K562 (cell line): ENCODE measurements around the gene SNX12. TPM values are rescaled to one million over a fixed set of nuclear protein-coding genes. Genes with fewer than 3 reads are reported as not detected.

Experiments used
- CBFB ChIP-seq: sonication (generic); formaldehyde crosslinking; IDR thresholded peaks from 2 replicates; pipeline ENCODE4 v1.4.0; 2020; ENCODE audit warnings: mild to moderate bottlenecking, missing genetic modification reagents
- CREM ChIP-seq: IDR thresholded peaks from 2 replicates; pipeline ENCODE4 v1.6.1; 2014; ENCODE audit warnings: antibody characterized with exemption, low read depth
- DIDO1 ChIP-seq: fragments of 450-650 bp; IDR thresholded peaks from 2 replicates; pipeline ENCODE4 v1.6.1; 2016; ENCODE audit warnings: low read depth, missing biosample characterization, missing genetic modification characterization
- ETS1 ChIP-seq: conservative IDR thresholded peaks from 2 replicates; pipeline ENCODE4 v1.6.1; 2011; ENCODE audit warnings: low read depth, mild to moderate bottlenecking, low read length; ENCODE audit not compliant: control insufficient read depth
- ETV5 ChIP-seq: sonication (generic); formaldehyde crosslinking; IDR thresholded peaks from 2 replicates; pipeline ENCODE4 v1.4.0; 2020; ENCODE audit warnings: low read depth, mild to moderate bottlenecking, missing genetic modification reagents
- KLF16 ChIP-seq: IDR thresholded peaks from 2 replicates; pipeline ENCODE4 v1.6.1; 2016; ENCODE audit warnings: antibody characterized with exemption
- MGA ChIP-seq: fragments of 450-650 bp; IDR thresholded peaks from 2 replicates; pipeline ENCODE4 v1.6.1; 2016; ENCODE audit warnings: mild to moderate bottlenecking, moderate library complexity
- MTA2 ChIP-seq: fragments of 450-650 bp; IDR thresholded peaks from 2 replicates; pipeline ENCODE4 v1.6.1; 2016; ENCODE audit warnings: low read depth
- MYC ChIP-seq, 2 experiments: fragments of 250-450 bp in 1 of 2; sonication (Bioruptor Pico) in 1 of 2; IDR thresholded peaks; 2 replicates each; pipeline versions ENCODE4 v1.5.1 to v1.6.1; 2012 to 2021; ENCODE audit warnings: low read depth in 2 of 2, borderline replicate concordance in 1 of 2, improper control_type of control experiment in 1 of 2, low read length in 1 of 2, mild to moderate bottlenecking in 1 of 2, moderate library complexity in 1 of 2
- NRF1 ChIP-seq, 2 experiments: fragments of 450-650 bp; IDR thresholded peaks in 1 of 2; conservative IDR thresholded peaks in 1 of 2; 2 replicates each; pipeline ENCODE4 v1.6.1; 2014; ENCODE audit warnings: mild to moderate bottlenecking in 2 of 2
- RBFOX2 ChIP-seq: fragments of 200-400 bp; formaldehyde crosslinking; IDR thresholded peaks from 2 replicates; pipeline ENCODE4 v1.6.1; 2017; ENCODE audit warnings: low read depth, mild to moderate bottlenecking, low read length, moderate library complexity
- TBP ChIP-seq: optimal IDR thresholded peaks from 2 replicates; pipeline ENCODE3; 2011; ENCODE audit warnings: low read depth, low read length, improper control_type of control experiment
- USF2 ChIP-seq: sonication (generic); formaldehyde crosslinking; IDR thresholded peaks from 2 replicates; pipeline ENCODE4 v1.5.0; 2020; ENCODE audit warnings: missing genetic modification reagents
- YY1 ChIP-seq, 3 experiments: IDR thresholded peaks; 2 replicates each; pipeline ENCODE4 v1.6.1; 2011; ENCODE audit warnings: low read length in 2 of 3, mild to moderate bottlenecking in 2 of 3, moderate library complexity in 2 of 3, borderline replicate concordance in 1 of 3, control low read depth in 1 of 3, low read depth in 1 of 3; ENCODE audit not compliant: insufficient read depth in 3 of 3, insufficient replicate concordance in 2 of 3, control insufficient read depth in 1 of 3, insufficient read length in 1 of 3; ENCODE audit errors: extremely low read depth in 1 of 3
- polyA plus RNA-seq, 8 experiments: library from polyadenylated mRNA; depleted of rRNA in 4 of 8; stranded (reverse) in 5 of 8; unstranded in 3 of 8; fragments of >200 nt; fragmentation: Nextera tagmentation in 2 of 8; fragmentation: Illumina TruSeq in 1 of 8; extraction: Ambion mirVana in 2 of 8; extraction: Trizol in 1 of 8; gene quantifications; 2 replicates each; pipeline versions ENCODE4 v1.2.1 to v1.2.3, GENCODE V29; 2011 to 2014; ENCODE audit warnings: inconsistent platforms in 1 of 8, missing spikeins in 1 of 8
- total RNA-seq, 7 experiments: library from RNA; depleted of rRNA in 6 of 7; stranded (reverse); fragments of >200 nt in 6 of 7; fragmentation: Illumina TruSeq in 2 of 7; extraction: Trizol in 2 of 7; gene quantifications; 2 replicates each; pipeline versions ENCODE4 v1.2.1 to v1.2.3, GENCODE V29; 2011 to 2021; ENCODE audit warnings: low replicate concordance in 1 of 7

SNX12 gene
- total and polyA plus RNA-seq, 9 of the 15 experiments (the other 6 are each of a cell fraction or from before 2014, with no cell fraction given), result 12.7 to 50.3 (median 37.1) TPM

GRCh38 chrX:71095555-71095980 lies 27.4 kb upstream of the SNX12 start, which contains the start of gene FOXO4 (continued):
- TF ChIP-seq USF2 (CRISPR knock-in tag) (no peak), CREM (peak; percentile 20; the same call in 1 of the 2 replicates), MTA2 (no peak), YY1 (IDR thresholded peaks at IDR 0.05; ENCODE audit: borderline replicate concordance in 1 of 3, control insufficient read depth in 1 of 3, extremely low read depth in 1 of 3, insufficient read depth in 3 of 3, insufficient read length in 1 of 3, insufficient replicate concordance in 2 of 3, low read depth in 1 of 3, low read length in 2 of 3) (peak in 2 of 3 experiments; percentile 10 to 15), ETV5 (CRISPR knock-in tag) (no peak), DIDO1 (tag) (no peak), MYC (IDR thresholded peaks at IDR 0.05; ENCODE audit: low read depth, low read length) (peak; percentile 75), MYC (CRISPR knock-in tag; IDR thresholded peaks at IDR 0.05; ENCODE audit: borderline replicate concordance, low read depth) (no peak), ETS1 (peak; percentile 63; the same call in 1 of the 2 replicates), NRF1 (conservative IDR thresholded peaks at IDR 0.05 in 1 of 2, IDR thresholded peaks at IDR 0.05 in 1 of 2) (peak; percentile 84 to 87), RBFOX2 (peak; percentile 68), KLF16 (no peak), TBP (peak; percentile 39), MGA (peak; percentile 61), CBFB (CRISPR knock-in tag) (no peak)
